Astrocyte (in vitro differentiated cells and primary cell): Measurements from ENCODE around the gene NME7. TPM values are rescaled to one million over a fixed set of nuclear protein-coding genes. Genes with fewer than 3 reads are reported as not detected.
A peak's percentile ranks its signal among the peaks of the same experiment; 100 is the strongest.

Experiments used
- DNase-seq: peaks from one replicate; pipeline ENCODE4 v3.0.0-alpha.2; 2010; ENCODE audit warnings: low read depth
- FAIRE-seq: peaks from 2 replicates; lab custom pipeline; 2011; peaks lifted over from hg19 to GRCh38; lab: Jason Lieb, UNC
- H2AFZ ChIP-seq: 2 replicates; pipeline ENCODE4 v1.6.0; 2012; ENCODE audit warnings: low read depth, low read length, inconsistent platforms
- H3K27ac ChIP-seq: 2 replicates; pipeline ENCODE4 v1.5.1; 2011; ENCODE audit warnings: low read depth, low read length, inconsistent platforms
- H3K27me3 ChIP-seq: 2 replicates; pipeline ENCODE4 v1.6.0; 2011; ENCODE audit warnings: low read length, inconsistent platforms; ENCODE audit not compliant: insufficient read depth
- H3K36me3 ChIP-seq: 2 replicates; pipeline ENCODE4 v1.5.1; 2011; ENCODE audit warnings: low read length, inconsistent platforms; ENCODE audit not compliant: insufficient read depth
- H3K4me1 ChIP-seq: 2 replicates; pipeline ENCODE4 v1.5.1; 2011; ENCODE audit warnings: low read length, inconsistent platforms; ENCODE audit not compliant: insufficient read depth
- H3K4me2 ChIP-seq: 2 replicates; pipeline ENCODE4 v1.6.0; 2012; ENCODE audit warnings: low read length, inconsistent platforms
- H3K4me3 ChIP-seq: 2 replicates; pipeline ENCODE4 v1.5.1; 2011; ENCODE audit warnings: low read depth, mild to moderate bottlenecking, low read length, inconsistent platforms; ENCODE audit not compliant: insufficient read depth
- H3K79me2 ChIP-seq: 2 replicates; pipeline ENCODE4 v1.6.0; 2012; ENCODE audit warnings: mild to moderate bottlenecking, low read length, inconsistent platforms; ENCODE audit not compliant: insufficient read depth
- H3K9ac ChIP-seq: 2 replicates; pipeline ENCODE4 v1.6.0; 2012; ENCODE audit warnings: mild to moderate bottlenecking, low read length, inconsistent platforms
- H3K9me3 ChIP-seq: 2 replicates; pipeline ENCODE4 v1.5.1; 2012; ENCODE audit warnings: low read depth, mild to moderate bottlenecking, low read length, inconsistent platforms; ENCODE audit not compliant: insufficient read depth
- H4K20me1 ChIP-seq: 2 replicates; pipeline ENCODE4 v1.6.0; 2012; ENCODE audit warnings: low read length, inconsistent platforms; ENCODE audit not compliant: insufficient read depth
- H3K27ac Mint-ChIP-seq: one replicate; pipeline ENCODE4 v1.8.0; 2021; ENCODE audit warnings: mild to moderate bottlenecking, mixed read lengths; ENCODE audit not compliant: unreplicated experiment
- H3K27me3 Mint-ChIP-seq: one replicate; pipeline ENCODE4 v1.8.0; 2021; ENCODE audit warnings: low read depth, mixed read lengths; ENCODE audit not compliant: unreplicated experiment
- H3K36me3 Mint-ChIP-seq: one replicate; pipeline ENCODE4 v1.8.0; 2021; ENCODE audit warnings: low read depth, mixed read lengths; ENCODE audit not compliant: unreplicated experiment
- H3K4me1 Mint-ChIP-seq: one replicate; pipeline ENCODE4 v1.8.0; 2021; ENCODE audit warnings: low read depth, mixed read lengths; ENCODE audit not compliant: unreplicated experiment
- H3K4me3 Mint-ChIP-seq: one replicate; pipeline ENCODE4 v1.8.0; 2021; ENCODE audit warnings: mild to moderate bottlenecking, moderate library complexity, mixed read lengths; ENCODE audit not compliant: unreplicated experiment
- H3K9me3 Mint-ChIP-seq: one replicate; pipeline ENCODE4 v1.8.0; 2021; ENCODE audit warnings: mild to moderate bottlenecking, mixed read lengths; ENCODE audit not compliant: unreplicated experiment
- CTCF ChIP-seq: IDR thresholded peaks from 2 replicates; pipeline ENCODE4 v1.5.1; 2011; ENCODE audit warnings: low read depth, mild to moderate bottlenecking, inconsistent platforms, low read length, moderate library complexity; ENCODE audit not compliant: insufficient read depth
- EZH2 ChIP-seq: IDR thresholded peaks from 2 replicates; pipeline ENCODE4 v1.6.1; 2012; ENCODE audit warnings: mild to moderate bottlenecking, low read length, inconsistent platforms; ENCODE audit not compliant: insufficient read depth
- total RNA-seq: library from RNA; stranded (reverse); gene quantifications from 2 replicates; pipeline ENCODE4 v1.2.1, GENCODE V29; 2021

Gene NME7
- total RNA-seq, 1 donor from 2014 or later, result 21.2 TPM

DNA sequence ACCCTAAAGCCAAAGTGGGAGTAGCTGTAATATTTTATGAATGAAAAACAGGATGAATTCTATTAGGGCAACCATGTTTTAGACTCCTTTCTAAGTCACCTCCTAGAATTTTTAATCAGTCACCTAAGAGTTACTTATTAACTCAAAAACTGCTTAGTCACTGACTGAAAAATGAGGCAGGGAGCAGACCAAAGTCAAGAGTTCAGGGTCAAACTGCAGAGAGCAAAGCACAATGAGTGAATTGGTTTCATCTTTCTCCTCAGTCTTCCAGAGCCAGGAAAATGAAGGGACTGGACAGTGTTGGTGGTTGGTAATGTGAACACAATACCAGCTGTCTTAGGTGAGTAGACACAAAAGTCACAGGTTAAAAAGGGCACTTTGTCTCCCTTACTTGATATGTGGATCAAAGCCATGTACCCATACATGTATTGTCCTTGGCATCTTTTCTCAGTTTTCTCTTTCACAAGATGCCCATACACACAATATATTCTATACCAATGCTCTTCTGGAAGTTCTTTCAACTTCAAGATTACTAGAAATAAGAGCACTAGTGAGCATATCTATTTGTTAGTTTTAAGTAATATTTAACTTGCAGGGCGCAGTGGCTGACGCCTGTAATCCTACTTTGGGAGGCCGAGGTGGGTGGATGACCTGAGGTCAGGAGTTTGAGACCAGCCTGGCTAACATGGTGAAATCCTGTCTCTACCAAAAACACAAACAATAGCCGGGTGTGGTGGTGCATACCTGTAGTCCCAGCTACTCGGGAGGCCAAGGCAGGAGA is 218.9 kb downstream of the NME7 start:
- H3K4me3 ChIP-seq, result no peak overlapping the region
- Mint-ChIP-seq H3K36me3 (peaks cover 4% of the 10 kb centered on the region), H3K4me1 (peaks cover 8% of the 10 kb centered on the region), H3K27ac (no peak overlapping the region), H3K4me3 (peak overlapping the region; percentile 9), H3K27me3 (no peaks in the 10 kb centered on the region), H3K9me3 (peaks cover 4% of the 10 kb centered on the region)
- H3K27me3 ChIP-seq, result no peaks in the 10 kb centered on the region
- no peak overlapping the region for H3K4me2 ChIP-seq
- DNase-seq (no peak), FAIRE-seq (no peak)
- no peaks in the 10 kb centered on the region for H3K4me1 ChIP-seq
- no peak overlapping the region for H3K9ac ChIP-seq
- no peak overlapping the region for H3K27ac ChIP-seq
- no peak overlapping the region for H2AFZ ChIP-seq
- H3K36me3 ChIP-seq, result no peaks in the 10 kb centered on the region
- no peak for TF ChIP-seq EZH2
- TF ChIP-seq CTCF, result no peak
- no peaks in the 10 kb centered on the region for H4K20me1 ChIP-seq
- H3K79me2 ChIP-seq, result no peaks in the 10 kb centered on the region
- H3K9me3 ChIP-seq, result no peaks in the 10 kb centered on the region

DNA sequence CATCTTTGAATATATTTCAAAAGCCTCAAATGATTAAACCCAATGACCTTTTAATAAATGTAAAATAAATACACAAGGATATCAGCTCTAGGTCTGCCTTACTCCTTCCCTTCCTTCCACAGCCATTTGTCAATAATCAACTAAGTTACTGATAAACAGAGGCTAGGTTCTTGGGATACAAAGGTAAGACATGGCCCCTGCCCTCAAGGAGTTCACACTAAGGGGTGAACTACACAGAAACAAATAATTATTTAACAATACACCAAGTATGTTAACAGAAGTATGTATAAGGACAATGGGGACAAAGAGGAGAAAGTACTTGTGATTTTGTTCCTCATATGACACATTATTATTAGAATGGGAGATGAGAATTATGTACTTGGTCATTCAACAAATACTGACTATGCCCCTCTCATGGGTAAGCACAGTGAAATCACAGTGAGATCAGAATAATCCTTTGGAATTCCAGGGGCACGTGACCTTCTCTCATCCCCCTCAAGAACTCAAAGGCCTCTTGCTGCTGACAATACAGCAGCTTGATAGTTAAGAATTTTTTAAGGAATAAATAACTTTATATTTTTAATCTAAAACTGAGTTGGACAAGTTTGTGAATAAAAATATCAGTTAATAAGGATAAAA is 220.9 kb downstream of the NME7 start:
- Histone ChIP-seq H3K79me2 (no peaks in the 10 kb centered on the region), H3K9ac (no peak overlapping the region), H3K4me2 (no peak overlapping the region), H3K27ac (no peak overlapping the region), H2AFZ (no peak overlapping the region), H3K4me3 (no peak overlapping the region), H3K27me3 (no peaks in the 10 kb centered on the region), H3K9me3 (no peaks in the 10 kb centered on the region), H4K20me1 (no peaks in the 10 kb centered on the region), H3K4me1 (no peaks in the 10 kb centered on the region), H3K36me3 (no peaks in the 10 kb centered on the region)
- H3K36me3 Mint-ChIP-seq, result peaks cover 4% of the 10 kb centered on the region
- no peak overlapping the region for H3K27ac Mint-ChIP-seq
- DNase-seq (no peak), FAIRE-seq (no peak)
- peaks cover 2% of the 10 kb centered on the region for H3K9me3 Mint-ChIP-seq
- H3K4me3 Mint-ChIP-seq, result no peak overlapping the region
- TF ChIP-seq CTCF, result no peak
- TF ChIP-seq EZH2, result no peak
- peaks cover 14% of the 10 kb centered on the region for H3K4me1 Mint-ChIP-seq
- H3K27me3 Mint-ChIP-seq, result no peaks in the 10 kb centered on the region
